ENCODE results near the gene TBCD.

DNA sequence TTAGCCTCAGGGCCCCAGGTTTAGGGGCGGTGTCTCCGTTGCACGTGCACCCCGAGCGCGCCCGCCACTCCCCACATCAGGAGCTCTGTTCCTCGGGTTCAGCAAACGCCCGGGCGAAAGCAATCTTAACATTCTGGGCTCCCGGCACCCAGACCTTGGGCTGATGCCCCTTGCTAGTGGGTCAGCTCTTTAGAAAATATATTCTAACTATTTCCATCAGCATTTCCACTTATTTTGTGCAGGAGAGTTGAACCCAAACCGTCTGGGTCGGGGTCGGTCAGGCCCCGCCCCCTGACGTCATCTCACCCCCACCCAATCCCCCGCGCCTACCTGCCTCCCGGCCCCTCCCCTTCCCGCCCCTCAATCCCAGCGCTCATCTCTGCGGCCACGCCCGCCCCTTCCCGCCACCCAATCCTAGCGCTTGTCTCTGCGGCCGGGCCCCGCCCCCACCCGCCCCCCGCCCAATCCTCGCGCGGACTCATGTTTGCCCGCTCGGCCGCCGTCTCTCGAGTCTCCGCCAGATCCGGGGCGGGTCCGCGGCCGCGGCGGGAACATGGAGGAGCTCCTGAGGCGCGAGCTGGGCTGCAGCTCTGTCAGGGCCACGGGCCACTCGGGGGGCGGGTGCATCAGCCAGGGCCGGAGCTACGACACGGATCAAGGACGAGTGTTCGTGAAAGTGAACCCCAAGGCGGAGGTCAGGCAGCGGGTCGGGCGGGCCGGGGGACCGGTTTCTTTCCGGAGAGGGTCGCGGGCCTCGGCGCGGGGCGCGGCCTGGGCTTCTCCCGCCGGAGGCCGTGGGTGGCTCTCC lies 35.5 kb upstream of the TBCD start, which contains the start of gene FN3KRP:
- TF ChIP-seq, protein P1, sequence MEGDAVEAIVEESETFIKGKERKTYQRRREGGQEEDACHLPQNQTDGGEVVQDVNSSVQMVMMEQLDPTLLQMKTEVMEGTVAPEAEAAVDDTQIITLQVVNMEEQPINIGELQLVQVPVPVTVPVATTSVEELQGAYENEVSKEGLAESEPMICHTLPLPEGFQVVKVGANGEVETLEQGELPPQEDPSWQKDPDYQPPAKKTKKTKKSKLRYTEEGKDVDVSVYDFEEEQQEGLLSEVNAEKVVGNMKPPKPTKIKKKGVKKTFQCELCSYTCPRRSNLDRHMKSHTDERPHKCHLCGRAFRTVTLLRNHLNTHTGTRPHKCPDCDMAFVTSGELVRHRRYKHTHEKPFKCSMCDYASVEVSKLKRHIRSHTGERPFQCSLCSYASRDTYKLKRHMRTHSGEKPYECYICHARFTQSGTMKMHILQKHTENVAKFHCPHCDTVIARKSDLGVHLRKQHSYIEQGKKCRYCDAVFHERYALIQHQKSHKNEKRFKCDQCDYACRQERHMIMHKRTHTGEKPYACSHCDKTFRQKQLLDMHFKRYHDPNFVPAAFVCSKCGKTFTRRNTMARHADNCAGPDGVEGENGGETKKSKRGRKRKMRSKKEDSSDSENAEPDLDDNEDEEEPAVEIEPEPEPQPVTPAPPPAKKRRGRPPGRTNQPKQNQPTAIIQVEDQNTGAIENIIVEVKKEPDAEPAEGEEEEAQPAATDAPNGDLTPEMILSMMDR (IDR thresholded peaks at IDR 0.05): no peak
- peak; percentile 35 to 57 for TF ChIP-seq POLR2A (IDR thresholded peaks at IDR 0.05)
